ENCODE results near the gene SLC28A2. TPM values are rescaled to one million over a fixed set of nuclear protein-coding genes. Genes with fewer than 3 reads are reported as not detected.
A peak's percentile ranks its signal among the peaks of the same experiment; 100 is the strongest.

SLC28A2 gene
- polyA plus RNA-seq, 1 of the 3 experiments (the other 2 are of a cell fraction) = not detected

DNA sequence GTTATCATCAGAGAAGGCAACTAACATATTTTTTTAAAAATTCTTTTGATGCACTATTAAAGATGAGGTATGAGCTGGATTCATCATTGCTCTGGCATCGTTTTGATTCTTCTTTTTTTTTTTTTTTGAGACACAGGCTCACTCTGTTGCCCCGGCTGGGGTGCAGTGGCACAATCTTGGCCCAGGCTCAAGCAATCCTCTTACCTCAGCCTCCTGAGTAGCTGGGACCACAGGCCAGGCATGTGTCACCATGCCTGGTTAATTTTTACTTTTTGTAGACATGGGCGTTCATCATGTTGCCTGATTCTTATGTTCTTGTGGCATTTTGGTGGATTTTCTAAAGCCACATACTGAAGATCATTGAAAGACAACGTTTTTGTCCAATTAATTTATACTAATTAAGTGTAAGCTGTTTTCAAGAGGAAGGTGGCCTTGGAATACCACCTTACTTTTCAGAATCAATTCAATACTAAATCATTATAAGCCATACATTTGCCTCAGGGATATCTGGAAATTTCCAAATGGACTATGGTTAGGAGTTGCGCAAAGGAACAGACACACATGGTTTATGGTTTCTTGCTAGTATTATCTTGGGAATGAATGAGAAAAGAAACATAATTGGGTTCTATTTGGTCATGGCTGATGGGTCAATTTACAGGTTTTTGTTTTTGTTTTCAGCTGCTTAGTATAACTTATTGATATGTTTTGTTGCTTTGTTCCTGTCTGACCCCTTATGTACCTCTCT is 22.8 kb downstream of the SLC28A2 start:
- no peaks in the 10 kb centered on the region for H3K9me3 ChIP-seq
- H2AFZ ChIP-seq (ENCODE audit: low read depth) = no peak overlapping the region
- no peaks in the 10 kb centered on the region for H3K9me2 ChIP-seq
- peaks cover 0 to 5% of the 10 kb centered on the region in 2 experiments; a peak in 2 of 4 replicates for H3K4me1 ChIP-seq (ENCODE audit: control insufficient read depth in 1 of 2, insufficient read depth in 2 of 2, low read depth in 1 of 2, low read length in 1 of 2)
- no peak for DNase-seq
- TF ChIP-seq GATA2 (CRISPR knock-in tag; IDR thresholded peaks at IDR 0.05) = no peak
- TF ChIP-seq EZH2phosphoT487 (IDR thresholded peaks at IDR 0.05; ENCODE audit: borderline replicate concordance, low read depth) = no peak
- no peak for TF ChIP-seq SIN3A (IDR thresholded peaks at IDR 0.05; ENCODE audit: borderline replicate concordance, low read depth, low read length)
- TF ChIP-seq, protein P1, sequence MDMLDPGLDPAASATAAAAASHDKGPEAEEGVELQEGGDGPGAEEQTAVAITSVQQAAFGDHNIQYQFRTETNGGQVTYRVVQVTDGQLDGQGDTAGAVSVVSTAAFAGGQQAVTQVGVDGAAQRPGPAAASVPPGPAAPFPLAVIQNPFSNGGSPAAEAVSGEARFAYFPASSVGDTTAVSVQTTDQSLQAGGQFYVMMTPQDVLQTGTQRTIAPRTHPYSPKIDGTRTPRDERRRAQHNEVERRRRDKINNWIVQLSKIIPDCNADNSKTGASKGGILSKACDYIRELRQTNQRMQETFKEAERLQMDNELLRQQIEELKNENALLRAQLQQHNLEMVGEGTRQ (IDR thresholded peaks at IDR 0.05; ENCODE audit: borderline replicate concordance, low read depth, low read length) = no peak
- TF ChIP-seq, protein P2, sequence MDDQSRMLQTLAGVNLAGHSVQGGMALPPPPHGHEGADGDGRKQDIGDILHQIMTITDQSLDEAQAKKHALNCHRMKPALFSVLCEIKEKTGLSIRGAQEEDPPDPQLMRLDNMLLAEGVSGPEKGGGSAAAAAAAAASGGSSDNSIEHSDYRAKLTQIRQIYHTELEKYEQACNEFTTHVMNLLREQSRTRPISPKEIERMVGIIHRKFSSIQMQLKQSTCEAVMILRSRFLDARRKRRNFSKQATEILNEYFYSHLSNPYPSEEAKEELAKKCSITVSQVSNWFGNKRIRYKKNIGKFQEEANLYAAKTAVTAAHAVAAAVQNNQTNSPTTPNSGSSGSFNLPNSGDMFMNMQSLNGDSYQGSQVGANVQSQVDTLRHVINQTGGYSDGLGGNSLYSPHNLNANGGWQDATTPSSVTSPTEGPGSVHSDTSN (IDR thresholded peaks at IDR 0.05) = no peak
- H3F3A ChIP-seq (replicated peaks; ENCODE audit: insufficient read depth) = no peaks in the 10 kb centered on the region
- no peak overlapping the region for H3K4me3 ChIP-seq (ENCODE audit: low read depth in 2 of 2, low read length in 1 of 2)
- H3K9ac ChIP-seq = no peak overlapping the region
- H3K27ac ChIP-seq (ENCODE audit: low read depth in 2 of 2, low read length in 1 of 2) = no peak overlapping the region
- no peaks in the 10 kb centered on the region for H3K36me3 ChIP-seq (replicated peaks in 1 of 2; ENCODE audit: control insufficient read depth in 1 of 2, insufficient read depth in 2 of 2, low read length in 1 of 2)
- no peaks in the 10 kb centered on the region for H3K27me3 ChIP-seq (ENCODE audit: insufficient read depth)
- WGBS (ENCODE audit: low lambda C conversion rate) = 76% methylated on average over 5 of the region's 5 CpGs
- no peaks in the 10 kb centered on the region; the same call in 1 of the 2 replicates for H3K79me2 ChIP-seq (ENCODE audit: insufficient read depth)
- no peak overlapping the region for H3K4me2 ChIP-seq
- no peaks in the 10 kb centered on the region for H4K20me1 ChIP-seq (ENCODE audit: insufficient read depth)
- ChIA-PET CTCF (interaction anchor here (1.3 to 2.1 kb wide), 3 partner anchors 19 to 183 kb away, joined by 3 to 10 read pairs (median 6); no protein-coding TSS in a partner anchor), POLR2A (no interaction called here)

DNA sequence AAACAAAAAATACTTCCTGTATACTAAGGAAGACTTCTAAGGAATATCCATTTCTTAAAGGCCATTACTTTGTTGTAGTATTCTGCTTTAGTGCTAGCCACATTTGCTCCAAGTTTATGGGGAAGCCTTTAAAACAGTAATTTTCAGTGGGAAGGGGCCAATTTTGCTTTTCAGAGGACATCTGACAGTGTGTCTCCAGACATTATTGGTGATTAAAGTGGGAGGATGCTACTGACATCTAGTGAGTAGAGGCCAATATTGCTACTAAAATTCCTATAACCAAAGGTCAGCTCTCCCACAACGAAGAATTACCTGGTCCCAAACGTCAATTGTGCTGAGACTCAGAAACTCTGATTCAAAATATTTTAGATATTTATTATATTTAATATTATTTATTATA is 24.8 kb downstream of the SLC28A2 start:
- Histone ChIP-seq H4K20me1 (ENCODE audit: insufficient read depth) (no peaks in the 10 kb centered on the region), H2AFZ (ENCODE audit: low read depth) (no peak overlapping the region), H3K4me2 (no peak overlapping the region), H3F3A (replicated peaks; ENCODE audit: insufficient read depth) (no peaks in the 10 kb centered on the region), H3K27ac (ENCODE audit: low read depth in 2 of 2, low read length in 1 of 2) (no peak overlapping the region), H3K79me2 (ENCODE audit: insufficient read depth) (no peaks in the 10 kb centered on the region; the same call in 1 of the 2 replicates), H3K9me2 (no peaks in the 10 kb centered on the region), H3K9me3 (no peaks in the 10 kb centered on the region), H3K4me1 (ENCODE audit: control insufficient read depth in 1 of 2, insufficient read depth in 2 of 2, low read depth in 1 of 2, low read length in 1 of 2) (peaks cover 0 to 10% of the 10 kb centered on the region in 2 experiments; a peak in 2 of 4 replicates), H3K9ac (no peak overlapping the region), H3K4me3 (ENCODE audit: low read depth in 2 of 2, low read length in 1 of 2) (no peak overlapping the region), H3K27me3 (ENCODE audit: insufficient read depth) (no peaks in the 10 kb centered on the region), H3K36me3 (replicated peaks in 1 of 2; ENCODE audit: control insufficient read depth in 1 of 2, insufficient read depth in 2 of 2, low read length in 1 of 2) (no peaks in the 10 kb centered on the region)
- CTCF ChIA-PET = interaction anchor here (0.6 to 1.4 kb wide), 11 partner anchors 11 to 180 kb away, joined by 3 to 5 read pairs (median 4); no protein-coding TSS in a partner anchor
- WGBS (ENCODE audit: low lambda C conversion rate) = 26% methylated on average over 2 of the region's 2 CpGs
- TF ChIP-seq RXRA (IDR thresholded peaks at IDR 0.05; ENCODE audit: borderline replicate concordance, low read depth) (no peak), MEF2A (IDR thresholded peaks at IDR 0.05; ENCODE audit: borderline replicate concordance, low read depth) (no peak), CHD2 (IDR thresholded peaks at IDR 0.05; ENCODE audit: low read length, partially characterized antibody) (no peak), RCOR1 (IDR thresholded peaks at IDR 0.05; ENCODE audit: low read length) (0 out of 2 replicates have a peak, but pooled peaks have one; percentile 17), TEAD4 (IDR thresholded peaks at IDR 0.05; ENCODE audit: borderline replicate concordance, insufficient read depth) (no peak), RAD21 (IDR thresholded peaks at IDR 0.05; ENCODE audit: low read length) (peak; percentile 79), EZH2phosphoT487 (IDR thresholded peaks at IDR 0.05; ENCODE audit: borderline replicate concordance, low read depth) (no peak), SMC3 (IDR thresholded peaks at IDR 0.05; ENCODE audit: low read depth, low read length) (peak; percentile 50)
- TF ChIP-seq, protein P3, sequence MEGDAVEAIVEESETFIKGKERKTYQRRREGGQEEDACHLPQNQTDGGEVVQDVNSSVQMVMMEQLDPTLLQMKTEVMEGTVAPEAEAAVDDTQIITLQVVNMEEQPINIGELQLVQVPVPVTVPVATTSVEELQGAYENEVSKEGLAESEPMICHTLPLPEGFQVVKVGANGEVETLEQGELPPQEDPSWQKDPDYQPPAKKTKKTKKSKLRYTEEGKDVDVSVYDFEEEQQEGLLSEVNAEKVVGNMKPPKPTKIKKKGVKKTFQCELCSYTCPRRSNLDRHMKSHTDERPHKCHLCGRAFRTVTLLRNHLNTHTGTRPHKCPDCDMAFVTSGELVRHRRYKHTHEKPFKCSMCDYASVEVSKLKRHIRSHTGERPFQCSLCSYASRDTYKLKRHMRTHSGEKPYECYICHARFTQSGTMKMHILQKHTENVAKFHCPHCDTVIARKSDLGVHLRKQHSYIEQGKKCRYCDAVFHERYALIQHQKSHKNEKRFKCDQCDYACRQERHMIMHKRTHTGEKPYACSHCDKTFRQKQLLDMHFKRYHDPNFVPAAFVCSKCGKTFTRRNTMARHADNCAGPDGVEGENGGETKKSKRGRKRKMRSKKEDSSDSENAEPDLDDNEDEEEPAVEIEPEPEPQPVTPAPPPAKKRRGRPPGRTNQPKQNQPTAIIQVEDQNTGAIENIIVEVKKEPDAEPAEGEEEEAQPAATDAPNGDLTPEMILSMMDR (IDR thresholded peaks at IDR 0.05) = peak; percentile 58
- POLR2A ChIA-PET = interaction anchor here (0.6 to 1.0 kb wide), 3 partner anchors 76 to 215 kb away, joined by 3 to 4 read pairs (median 3); no protein-coding TSS in a partner anchor
- DNase-seq = peak; percentile 55
